A549 treated with dexamethasone at 1 μM for 4 hours (cell line): ENCODE data around the gene ADISSP. TPM values are rescaled to one million over a fixed set of nuclear protein-coding genes. Genes with fewer than 3 reads are reported as not detected.

Experiments used
- total RNA-seq: library from RNA; stranded (reverse); fragments of 200-300 nt; extraction: Qiagen RNA extraction; gene quantifications from 5 replicates; pipeline ENCODE4 v1.2.3, GENCODE V29; 2022

The ADISSP gene
- total RNA-seq, result 101 to 162 TPM (median 143 TPM) in 5 replicates

GRCh38 chr20:3767427-3768341, at the start of gene ADISSP:
Gene ADISSP (minus strand): TSS chr20:3767753. CDS start chr20:3760100, 7,653 bp downstream.

GRCh38 chr20:3795511-3796468, 28.2 kb upstream of the ADISSP start, which contains the start of gene CDC25B:
Gene CDC25B (plus strand): TSS chr20:3796310. CDS start chr20:3796532, 222 bp downstream.

DNA sequence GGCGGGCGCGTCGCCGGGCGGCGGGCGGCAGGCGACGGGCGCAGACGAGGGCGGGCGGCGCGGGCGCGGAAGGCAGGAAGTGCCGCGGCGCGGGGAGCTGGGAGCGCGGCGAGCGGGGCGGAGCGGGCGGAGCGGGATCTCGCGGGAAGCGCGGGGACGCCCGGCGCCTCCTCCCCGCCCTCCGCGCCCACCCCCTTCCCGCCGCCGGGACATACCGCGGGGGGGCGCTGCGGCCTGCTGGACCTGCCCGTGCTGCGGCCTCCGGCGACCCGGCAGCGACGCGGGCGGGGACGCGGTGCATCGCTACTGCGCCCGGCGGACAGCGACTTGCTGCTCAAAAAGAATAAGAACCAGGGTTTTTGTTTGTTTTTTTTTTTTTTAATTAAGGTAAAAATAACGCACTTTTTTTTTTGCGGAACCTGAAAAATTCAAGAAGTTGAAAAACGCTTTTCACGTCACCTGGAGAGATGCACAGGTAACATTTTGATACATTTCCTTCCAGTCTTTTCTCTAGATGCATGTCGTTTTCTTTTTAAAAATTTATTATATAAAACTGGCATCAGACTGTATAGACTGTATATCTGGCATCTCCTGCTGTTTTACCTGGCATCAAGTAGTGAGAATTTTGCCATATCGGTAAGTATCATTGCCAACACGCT, 19.2 kb upstream of the ADISSP start, which contains the start of gene CENPB:
Gene CENPB, minus strand, starts transcription at position 76 of the 659 bp plus-strand sequence. CDS start 257 bp downstream, outside the sequence.

GRCh38 chr20:3781153-3781910, 13.8 kb upstream of the ADISSP start, which contains the start of gene SPEF1:
Gene SPEF1 (minus strand): TSS chr20:3781448. CDS start chr20:3781287, 161 bp downstream.

DNA sequence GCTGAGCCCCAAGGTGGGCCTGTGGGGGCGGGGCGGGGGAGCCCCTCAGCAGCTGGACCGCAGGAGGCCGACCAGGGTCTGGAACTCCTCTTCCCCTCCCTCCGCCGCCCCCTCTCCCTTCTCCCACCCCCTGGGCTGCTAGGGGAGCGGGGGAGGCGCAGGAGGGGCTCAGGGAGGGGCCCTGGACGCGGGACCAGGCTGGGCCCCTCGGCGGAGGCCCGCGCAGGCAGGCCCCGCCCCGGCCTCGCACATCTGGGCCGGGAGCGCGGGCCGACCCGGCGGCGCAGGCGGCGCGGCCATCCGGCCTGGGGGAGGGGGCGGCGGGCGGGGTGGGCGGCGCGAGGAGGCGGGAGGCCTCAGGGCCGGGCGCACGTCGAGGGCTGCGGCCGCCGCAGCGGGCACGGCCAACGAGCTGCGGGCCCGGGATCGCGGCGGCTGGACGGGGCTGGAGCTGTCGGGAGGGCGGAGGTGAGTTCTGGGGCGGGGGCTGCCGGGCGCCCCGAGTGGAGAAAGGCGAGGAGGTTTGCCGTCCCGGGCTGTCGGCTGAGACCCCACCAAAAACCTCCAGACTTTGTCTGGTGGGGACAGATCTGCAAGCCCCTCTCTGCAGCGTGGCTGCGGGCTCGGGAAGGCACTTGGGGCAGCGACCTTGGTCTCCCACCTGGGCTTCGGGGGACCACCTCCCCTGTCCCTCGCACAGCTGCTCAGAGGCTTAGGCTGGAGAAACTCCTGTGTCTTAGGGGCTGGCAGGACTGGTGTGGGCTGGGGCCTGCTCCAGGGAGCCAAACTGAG, 35.0 kb downstream of the ADISSP start, which contains the start of gene HSPA12B:
Gene HSPA12B, plus strand, starts transcription at position 359 of the 792 bp plus-strand sequence. CDS start 5,990 bp downstream, outside the sequence.

GRCh38 chr20:3712279-3712873, 55.2 kb downstream of the ADISSP start, which contains the start of gene SIGLEC1:
Gene SIGLEC1 (minus strand): TSS chr20:3712600. CDS start chr20:3707128, 5,472 bp downstream.

Other genes with a start within 250 kb of the ADISSP start
- not detected in 5 replicates for gene GFRA4, start 104.4 kb downstream of the ADISSP start, total RNA-seq
- gene ADAM33, start 85.7 kb downstream of the ADISSP start, total RNA-seq, result 0.03 to 0.14 TPM (median 0.11 TPM) in 5 replicates
- gene SIGLEC1, start 55.2 kb downstream of the ADISSP start, total RNA-seq, result 0.01 to 0.04 TPM (median 0.02 TPM) in 5 replicates
- gene HSPA12B, start 35.1 kb downstream of the ADISSP start, total RNA-seq, result 0.38 to 0.56 TPM (median 0.47 TPM) in 5 replicates
- gene SPEF1, start 13.7 kb upstream of the ADISSP start, total RNA-seq, result 1.4 to 2.1 TPM (median 1.7 TPM) in 5 replicates
- gene CENPB, start 19.0 kb upstream of the ADISSP start, total RNA-seq, result 95.4 to 111 TPM (median 107 TPM) in 5 replicates
- 150 to 218 TPM (median 215 TPM) in 5 replicates for gene CDC25B, start 28.6 kb upstream of the ADISSP start, total RNA-seq
- gene AP5S1, start 52.8 kb upstream of the ADISSP start, total RNA-seq, result 11.2 to 17.8 TPM (median 17.2 TPM) in 5 replicates
- 16.8 to 29.1 TPM (median 27.2 TPM) in 5 replicates for gene MAVS, start 79.1 kb upstream of the ADISSP start, total RNA-seq
- gene PANK2, start 121.6 kb upstream of the ADISSP start, total RNA-seq, result 49.5 to 59.4 TPM (median 54.8 TPM) in 5 replicates
- gene RNF24, start 247.8 kb upstream of the ADISSP start, total RNA-seq, result 11.7 to 18.1 TPM (median 17.1 TPM) in 5 replicates